Fibroblast of lung (primary cell): ENCODE measurements around the gene RBM12. TPM values are rescaled to one million over a fixed set of nuclear protein-coding genes. Genes with fewer than 3 reads are reported as not detected.

ENCODE experiments used
- DNase-seq, 2 donors: peaks; one replicate each; pipeline versions ENCODE4 v3.0.0 to v3.0.0-alpha.2; 2010; ENCODE audit warnings: low read depth in 2 of 2
- H2AFZ ChIP-seq: 2 replicates; pipeline ENCODE4 v1.5.1; 2012; ENCODE audit warnings: low read length, control low read depth, inconsistent platforms
- H3K27ac ChIP-seq: 2 replicates; pipeline ENCODE4 v1.5.1; 2011; ENCODE audit warnings: low read length, control low read depth; ENCODE audit not compliant: insufficient read depth
- H3K27me3 ChIP-seq: 2 replicates; pipeline ENCODE4 v1.5.1; 2011; ENCODE audit warnings: mild to moderate bottlenecking, low read length; ENCODE audit not compliant: control insufficient read depth, insufficient read depth
- H3K36me3 ChIP-seq: 2 replicates; pipeline ENCODE4 v1.5.1; 2011; ENCODE audit warnings: low read length; ENCODE audit not compliant: control insufficient read depth, insufficient read depth
- H3K4me1 ChIP-seq: 2 replicates; pipeline ENCODE4 v1.5.1; 2011; ENCODE audit warnings: low read length; ENCODE audit not compliant: control insufficient read depth, insufficient read depth; ENCODE audit errors: extremely low read depth
- H3K4me2 ChIP-seq: 2 replicates; pipeline ENCODE4 v1.5.1; 2011; ENCODE audit warnings: low read length, control low read depth; ENCODE audit not compliant: insufficient read depth; ENCODE audit errors: extremely low read depth
- H3K4me3 ChIP-seq, 4 experiments: fragments of 200-600 bp in 1 of 4; sonication (generic) in 1 of 4; replicated peaks in 1 of 4; 2 replicates each; pipeline ENCODE4 v1.5.1; 2011 to 2016; ENCODE audit warnings: low read length in 4 of 4, low read depth in 3 of 4, mild to moderate bottlenecking in 3 of 4, control low read depth in 2 of 4, inconsistent platforms in 1 of 4, mixed read lengths in 1 of 4; ENCODE audit not compliant: insufficient read depth in 1 of 4; ENCODE audit errors: control extremely low read depth in 1 of 4
- H3K79me2 ChIP-seq: 2 replicates; pipeline ENCODE4 v1.5.1; 2012; ENCODE audit warnings: mild to moderate bottlenecking, low read length, inconsistent platforms; ENCODE audit not compliant: control insufficient read depth, insufficient read depth
- H3K9ac ChIP-seq: 2 replicates; pipeline ENCODE4 v1.5.1; 2011; ENCODE audit warnings: mild to moderate bottlenecking, low read length, control low read depth; ENCODE audit not compliant: insufficient read depth
- H3K9me3 ChIP-seq: 2 replicates; pipeline ENCODE4 v1.5.1; 2012; ENCODE audit warnings: low read depth, low read length; ENCODE audit not compliant: control insufficient read depth, insufficient read depth
- H4K20me1 ChIP-seq: 2 replicates; pipeline ENCODE4 v1.5.1; 2011; ENCODE audit warnings: low read length; ENCODE audit not compliant: control insufficient read depth, insufficient read depth; ENCODE audit errors: extremely low read depth
- CTCF ChIP-seq, 2 donors: IDR thresholded peaks in 1 of 2; conservative IDR thresholded peaks in 1 of 2; 1 replicate in 1 of 2; 2 replicates in 1 of 2; pipeline ENCODE4 v1.5.1; 2011 to 2012; ENCODE audit warnings: low read length in 2 of 2, control low read depth in 1 of 2, inconsistent platforms in 1 of 2, low read depth in 1 of 2, mild to moderate bottlenecking in 1 of 2
- EZH2 ChIP-seq: IDR thresholded peaks from 2 replicates; pipeline ENCODE4 v1.5.1; 2012; ENCODE audit warnings: low read length, control low read depth, mild to moderate bottlenecking; ENCODE audit errors: missing control alignments
- polyA plus RNA-seq, 2 donors: library from polyadenylated mRNA; depleted of rRNA in 1 of 2; stranded (reverse) in 1 of 2; unstranded in 1 of 2; fragments of >200 nt; gene quantifications; 2 replicates each; pipeline ENCODE4 v1.2.1, GENCODE V29; 2011 to 2012; ENCODE audit warnings: missing spikeins in 1 of 2
- total RNA-seq: library from RNA; depleted of rRNA; stranded (reverse); fragments of >200 nt; gene quantifications from 2 replicates; pipeline ENCODE4 v1.2.1, GENCODE V29; 2014

RBM12 gene
- total and polyA plus RNA-seq, 2 donors (not counting 1 experiment from before 2014, with no cell fraction given): 29.9 to 109 TPM

- DNase-seq: no peak
- Histone ChIP-seq H3K4me2 (no peak overlapping the region), H3K9me3 (no peaks in the 10 kb centered on the region), H3K79me2 (peaks cover 40% of the 10 kb centered on the region), H2AFZ (no peak overlapping the region), H4K20me1 (no peaks in the 10 kb centered on the region), H3K9ac (no peak overlapping the region), H3K4me1 (no peaks in the 10 kb centered on the region), H3K27ac (no peak overlapping the region), H3K27me3 (no peaks in the 10 kb centered on the region), H3K36me3 (no peaks in the 10 kb centered on the region), H3K4me3 (no peak overlapping the region)
- no peak for TF ChIP-seq EZH2
- TF ChIP-seq CTCF (conservative IDR thresholded peaks at IDR 0.05 in 1 of 2, IDR thresholded peaks at IDR 0.05 in 1 of 2; ENCODE audit: low read depth in 1 of 2, low read length in 2 of 2): no peak
These were observed 23.0 kb downstream of the RBM12 start for GRCh38 chr20:35641743-35642142.

- H3K36me3 ChIP-seq: no peaks in the 10 kb centered on the region
- H3K9me3 ChIP-seq: no peaks in the 10 kb centered on the region
- no peak for DNase-seq
- H3K4me3 ChIP-seq: no peak overlapping the region
- no peaks in the 10 kb centered on the region for H3K27me3 ChIP-seq
- H3K4me1 ChIP-seq: no peaks in the 10 kb centered on the region
- no peak overlapping the region for H3K4me2 ChIP-seq
- H3K27ac ChIP-seq: no peak overlapping the region
- H3K9ac ChIP-seq: no peak overlapping the region
- H3K79me2 ChIP-seq: peaks cover 39% of the 10 kb centered on the region
- TF ChIP-seq CTCF (conservative IDR thresholded peaks at IDR 0.05 in 1 of 2, IDR thresholded peaks at IDR 0.05 in 1 of 2; ENCODE audit: low read depth in 1 of 2, low read length in 2 of 2): no peak
- no peak for TF ChIP-seq EZH2
- no peaks in the 10 kb centered on the region for H4K20me1 ChIP-seq
- no peak overlapping the region for H2AFZ ChIP-seq
These were observed 24.0 kb downstream of the RBM12 start for GRCh38 chr20:35640724-35641123.

GRCh38 chr20:35638751-35639150, 25.9 kb downstream of the RBM12 start:
- Histone ChIP-seq H3K4me3 (no peak overlapping the region), H3K79me2 (peaks cover 35% of the 10 kb centered on the region), H3K4me1 (no peaks in the 10 kb centered on the region), H2AFZ (no peak overlapping the region), H3K9me3 (no peaks in the 10 kb centered on the region), H3K9ac (no peak overlapping the region), H3K27ac (no peak overlapping the region), H3K36me3 (no peaks in the 10 kb centered on the region), H3K4me2 (no peak overlapping the region), H3K27me3 (no peaks in the 10 kb centered on the region), H4K20me1 (no peaks in the 10 kb centered on the region)
- DNase-seq: no peak
- no peak for TF ChIP-seq CTCF (conservative IDR thresholded peaks at IDR 0.05 in 1 of 2, IDR thresholded peaks at IDR 0.05 in 1 of 2; ENCODE audit: low read depth in 1 of 2, low read length in 2 of 2)
- TF ChIP-seq EZH2: no peak
